LNCAP (cell line): ENCODE data around the gene LIMK2.

ENCODE experiments used
- TF ChIP-seq, protein P1 (sequence below): fragments of 450-650 bp; IDR thresholded peaks from 2 replicates; pipeline ENCODE4 v1.5.1; 2017; ENCODE audit warnings: mild to moderate bottlenecking

The LIMK2 gene

DNA sequence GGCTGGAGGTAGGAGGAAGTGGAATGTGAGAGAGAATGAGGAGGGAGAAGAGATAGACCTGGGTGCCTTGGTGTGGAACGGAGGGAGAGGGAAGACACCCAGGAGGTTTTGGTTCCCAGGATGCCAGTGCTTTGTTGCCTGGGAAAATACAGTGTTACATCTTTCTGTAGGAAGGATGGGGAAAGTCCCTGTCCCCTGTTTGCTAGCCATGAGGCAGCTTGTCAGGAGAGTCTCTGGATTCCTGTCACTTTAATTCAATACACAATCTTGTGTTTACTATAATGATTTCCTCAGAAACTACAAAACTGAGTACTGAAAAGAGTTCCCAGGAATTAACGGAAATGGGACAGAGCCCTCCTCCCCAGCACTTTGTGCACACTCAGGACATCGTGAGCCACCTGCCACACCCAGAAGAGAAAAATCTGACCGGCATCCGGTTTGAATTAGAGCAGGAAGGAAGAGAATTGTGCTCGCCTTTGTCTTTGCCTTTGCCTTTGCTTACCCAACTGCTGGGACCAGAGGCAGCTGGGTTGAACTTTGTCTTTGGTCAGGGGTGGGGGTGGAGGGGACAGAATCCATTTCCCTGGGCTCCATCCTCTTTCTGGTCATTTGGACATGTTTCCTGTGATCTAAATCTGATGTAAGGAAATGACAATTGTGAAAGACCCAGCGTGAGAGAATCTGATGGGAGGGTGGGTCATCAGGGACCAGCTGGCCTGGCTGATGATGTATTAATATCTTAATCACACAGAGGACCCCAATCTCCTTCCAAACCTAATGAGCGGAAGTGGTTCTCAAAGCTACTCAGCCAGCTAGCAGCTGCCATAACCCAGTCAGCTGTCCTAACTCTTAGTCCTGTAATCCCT is 1.3 kb upstream of the LIMK2 start:
- TF ChIP-seq, protein P1, sequence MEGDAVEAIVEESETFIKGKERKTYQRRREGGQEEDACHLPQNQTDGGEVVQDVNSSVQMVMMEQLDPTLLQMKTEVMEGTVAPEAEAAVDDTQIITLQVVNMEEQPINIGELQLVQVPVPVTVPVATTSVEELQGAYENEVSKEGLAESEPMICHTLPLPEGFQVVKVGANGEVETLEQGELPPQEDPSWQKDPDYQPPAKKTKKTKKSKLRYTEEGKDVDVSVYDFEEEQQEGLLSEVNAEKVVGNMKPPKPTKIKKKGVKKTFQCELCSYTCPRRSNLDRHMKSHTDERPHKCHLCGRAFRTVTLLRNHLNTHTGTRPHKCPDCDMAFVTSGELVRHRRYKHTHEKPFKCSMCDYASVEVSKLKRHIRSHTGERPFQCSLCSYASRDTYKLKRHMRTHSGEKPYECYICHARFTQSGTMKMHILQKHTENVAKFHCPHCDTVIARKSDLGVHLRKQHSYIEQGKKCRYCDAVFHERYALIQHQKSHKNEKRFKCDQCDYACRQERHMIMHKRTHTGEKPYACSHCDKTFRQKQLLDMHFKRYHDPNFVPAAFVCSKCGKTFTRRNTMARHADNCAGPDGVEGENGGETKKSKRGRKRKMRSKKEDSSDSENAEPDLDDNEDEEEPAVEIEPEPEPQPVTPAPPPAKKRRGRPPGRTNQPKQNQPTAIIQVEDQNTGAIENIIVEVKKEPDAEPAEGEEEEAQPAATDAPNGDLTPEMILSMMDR, result no peak

DNA sequence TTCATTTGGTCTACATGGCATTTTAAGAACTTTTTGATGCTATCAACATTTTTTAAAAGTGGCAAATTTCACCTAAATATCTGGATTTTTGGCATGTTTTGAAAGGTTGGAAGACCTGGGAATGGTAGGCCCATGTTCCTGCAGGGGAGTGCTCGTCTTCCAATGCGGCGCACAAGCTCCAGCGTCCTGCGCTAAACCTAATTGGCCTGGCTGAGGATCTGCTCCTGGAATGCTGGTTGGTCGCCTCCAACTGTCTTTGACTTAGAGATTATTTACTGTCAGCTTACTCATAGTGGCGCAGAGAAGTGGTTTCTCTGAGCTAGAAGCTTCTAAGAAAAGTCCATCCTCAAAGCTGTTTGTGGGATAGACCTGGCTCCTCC is 626 bp upstream of the LIMK2 start:
- TF ChIP-seq, protein P1, result no peak

DNA sequence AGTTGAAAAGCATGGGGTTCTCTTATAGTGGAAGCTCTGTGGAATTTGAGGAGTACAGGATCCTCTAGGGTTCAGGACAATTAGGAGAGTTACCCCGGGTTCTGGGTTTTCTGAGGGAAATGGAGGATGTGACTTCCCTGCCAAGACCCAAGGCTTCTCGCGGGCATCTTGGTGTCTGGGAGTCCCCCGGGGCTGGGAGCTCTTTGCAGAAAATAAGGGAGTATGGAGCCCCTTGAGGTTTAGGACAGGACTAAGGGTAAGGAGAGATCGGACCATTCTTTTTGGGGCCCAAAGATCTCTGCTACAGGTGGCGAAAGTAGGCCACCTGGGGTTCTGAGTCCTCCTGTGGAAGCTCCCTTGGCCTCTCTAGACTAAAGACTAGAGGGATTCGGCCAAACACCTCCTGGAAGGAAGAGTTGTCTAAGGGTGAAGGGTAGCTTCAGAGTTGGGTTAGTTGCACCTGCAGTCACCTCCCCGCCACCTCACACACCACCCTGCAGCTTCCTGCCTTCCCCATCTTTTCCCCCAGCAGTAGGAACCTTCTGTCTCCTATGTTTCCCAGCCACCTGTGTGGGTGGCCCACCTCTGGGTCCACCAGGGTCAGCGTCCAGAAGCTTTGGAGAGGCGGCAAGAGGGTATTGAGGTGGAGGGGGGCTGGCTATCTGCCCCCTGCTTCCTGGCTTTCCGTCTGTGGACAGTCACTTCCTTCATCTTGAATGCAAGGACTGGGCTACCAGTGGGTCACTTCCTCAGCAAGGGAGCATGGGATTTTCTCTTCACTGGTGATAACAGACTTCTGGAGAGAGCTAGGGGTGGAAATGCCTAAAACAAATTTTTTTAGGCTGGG is 908 bp downstream of the LIMK2 start:
- TF ChIP-seq, protein P1, result no peak

DNA sequence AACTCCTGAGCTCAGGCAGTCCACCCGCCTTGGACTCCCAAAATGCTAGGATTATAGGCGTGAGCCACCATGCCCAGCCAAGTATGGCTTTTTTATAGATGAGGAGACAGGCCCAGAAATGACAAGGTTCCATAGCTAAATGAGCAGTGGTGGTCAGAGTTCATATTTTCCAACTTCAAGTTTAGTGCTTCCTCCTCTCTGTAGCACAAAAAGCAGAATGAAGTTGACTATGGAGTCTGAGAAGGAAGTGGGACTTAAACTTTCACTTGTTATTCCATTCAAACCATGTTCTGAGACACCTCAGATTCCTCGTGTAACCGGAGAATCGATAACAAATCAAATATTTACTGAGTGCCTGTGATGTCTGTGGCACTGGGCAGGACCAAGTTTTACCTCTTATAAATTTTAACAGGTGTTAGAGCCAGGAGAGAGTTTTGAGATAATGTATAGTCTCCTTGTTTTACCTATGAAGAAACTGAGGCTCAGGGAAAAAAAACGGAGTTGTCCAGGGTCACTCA is 3.0 kb downstream of the LIMK2 start:
- TF ChIP-seq, protein P1, result no peak

DNA sequence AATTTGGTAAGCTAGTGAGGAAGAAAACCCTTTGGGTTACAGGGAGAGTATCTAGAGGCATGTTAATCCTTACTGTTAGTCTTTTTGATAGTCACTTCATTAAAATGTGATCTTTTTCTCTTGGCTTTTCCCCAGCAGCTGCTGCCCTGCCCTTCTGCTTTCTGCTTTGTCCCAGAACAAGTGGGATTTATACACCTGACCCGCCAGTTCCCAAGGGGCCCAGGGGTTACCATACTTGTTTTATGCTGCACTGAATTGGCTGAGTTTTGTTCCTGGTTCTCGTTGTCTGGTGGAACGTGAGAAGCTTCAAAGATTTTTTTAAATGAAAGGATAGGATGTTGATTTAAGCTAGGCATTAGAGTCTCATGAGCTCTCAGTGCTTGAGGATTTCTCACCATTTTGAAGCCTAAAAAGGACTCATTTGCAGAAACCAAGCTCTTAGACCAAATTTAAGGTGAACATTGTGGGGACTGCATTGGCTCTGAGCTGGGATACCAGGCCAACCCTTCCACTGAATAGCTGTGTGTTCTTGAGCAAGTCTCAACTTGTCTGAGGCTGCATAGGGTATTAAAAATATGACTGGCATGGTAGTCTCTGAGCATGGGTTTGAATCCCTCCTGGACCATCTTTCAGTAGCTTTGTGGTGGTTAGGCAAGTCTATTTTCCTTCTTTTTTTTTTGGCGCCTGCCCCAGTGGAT is 6.6 kb downstream of the LIMK2 start:
- TF ChIP-seq, protein P1, result no peak

DNA sequence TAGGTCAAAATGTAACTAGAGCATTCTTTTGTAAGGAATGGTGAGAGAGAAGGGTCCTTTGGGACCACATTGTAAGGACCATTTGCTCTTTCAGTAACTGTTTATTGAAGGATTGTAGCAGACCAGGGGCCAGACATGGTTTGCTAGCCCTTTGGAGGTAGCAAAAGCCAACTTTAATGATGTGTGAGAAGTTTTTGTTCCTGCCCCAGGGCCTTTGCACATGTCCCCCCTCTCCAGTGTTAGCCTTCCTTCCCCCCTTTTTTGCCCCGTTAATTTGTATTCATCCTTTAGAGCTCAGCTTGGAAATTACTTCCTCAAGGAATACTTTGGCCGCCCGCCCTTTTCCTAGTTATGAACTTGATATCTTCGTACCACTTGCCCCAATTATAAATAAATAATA is 9.0 kb downstream of the LIMK2 start:
- TF ChIP-seq, protein P1, result no peak

DNA sequence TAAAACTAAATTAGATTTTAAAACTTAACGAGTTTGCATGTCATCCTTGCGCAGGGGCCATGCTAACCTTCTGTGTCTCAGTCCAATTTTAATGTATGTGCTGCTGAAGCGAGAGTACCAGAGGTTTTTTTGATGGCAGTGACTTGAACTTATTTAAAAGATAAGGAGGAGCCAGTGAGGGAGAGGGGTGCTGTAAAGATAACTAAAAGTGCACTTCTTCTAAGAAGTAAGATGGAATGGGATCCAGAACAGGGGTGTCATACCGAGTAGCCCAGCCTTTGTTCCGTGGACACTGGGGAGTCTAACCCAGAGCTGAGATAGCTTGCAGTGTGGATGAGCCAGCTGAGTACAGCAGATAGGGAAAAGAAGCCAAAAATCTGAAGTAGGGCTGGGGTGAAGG is 10.6 kb downstream of the LIMK2 start:
- TF ChIP-seq, protein P1, result no peak
